ENCODE measurements around the gene ANKRD39. TPM values are rescaled to one million over a fixed set of nuclear protein-coding genes. Genes with fewer than 3 reads are reported as not detected.

Gene ANKRD39
- 28.5 TPM for polyA plus RNA-seq (2012; ENCODE audit: insufficient read depth, insufficient read length, low read depth)

GRCh38 chr2:96857667-96858372, at the start of gene ANKRD39:
ANKRD39 (minus strand) TSS chr2:96858016; CDS start chr2:96857987, 29 bp downstream.
- TF ChIP-seq CTCF (IDR thresholded peaks at IDR 0.05; ENCODE audit: low read depth, low read length) = peak; percentile 41
- Histone ChIP-seq H3K9me3 (no peaks in the 10 kb centered on the region), H3K4me1 (peaks cover 6% of the 10 kb centered on the region; the same call in 1 of the 2 replicates), H3K36me3 (no peaks in the 10 kb centered on the region), H3K27me3 (no peaks in the 10 kb centered on the region), H3K4me3 (ENCODE audit: low read depth, low read length) (peak within 1 kb of the TSS; percentile 72)
- peak; percentile 93 for DNase-seq

- no peaks in the 10 kb centered on the region for H3K36me3 ChIP-seq
- no peak for DNase-seq
- no peaks in the 10 kb centered on the region for H3K27me3 ChIP-seq
- TF ChIP-seq CTCF (IDR thresholded peaks at IDR 0.05; ENCODE audit: low read depth, low read length) = no peak
- no peaks in the 10 kb centered on the region for H3K4me1 ChIP-seq
- H3K9me3 ChIP-seq = no peaks in the 10 kb centered on the region
- H3K4me3 ChIP-seq (ENCODE audit: low read depth, low read length) = no peak overlapping the region
These were observed 48.9 kb upstream of the ANKRD39 start for GRCh38 chr2:96906729-96907114.

- no peak overlapping the region for H3K4me3 ChIP-seq (ENCODE audit: low read depth, low read length)
- H3K9me3 ChIP-seq = no peaks in the 10 kb centered on the region
- H3K36me3 ChIP-seq = no peaks in the 10 kb centered on the region
- TF ChIP-seq CTCF (IDR thresholded peaks at IDR 0.05; ENCODE audit: low read depth, low read length) = no peak
- H3K27me3 ChIP-seq = no peaks in the 10 kb centered on the region
- DNase-seq = no peak
- no peaks in the 10 kb centered on the region for H3K4me1 ChIP-seq
These were observed 46.0 kb upstream of the ANKRD39 start for GRCh38 chr2:96903815-96904214.

- no peaks in the 10 kb centered on the region for H3K36me3 ChIP-seq
- no peak overlapping the region for H3K4me3 ChIP-seq (ENCODE audit: low read depth, low read length)
- H3K9me3 ChIP-seq = no peaks in the 10 kb centered on the region
- no peaks in the 10 kb centered on the region for H3K4me1 ChIP-seq
- TF ChIP-seq CTCF (IDR thresholded peaks at IDR 0.05; ENCODE audit: low read depth, low read length) = no peak
- DNase-seq = no peak
- H3K27me3 ChIP-seq = no peaks in the 10 kb centered on the region
These were observed 45.5 kb upstream of the ANKRD39 start for GRCh38 chr2:96903318-96903717.

- no peak for TF ChIP-seq CTCF (IDR thresholded peaks at IDR 0.05; ENCODE audit: low read depth, low read length)
- no peak for DNase-seq
- Histone ChIP-seq H3K4me3 (ENCODE audit: low read depth, low read length) (no peak overlapping the region), H3K9me3 (no peaks in the 10 kb centered on the region), H3K4me1 (no peaks in the 10 kb centered on the region), H3K36me3 (no peaks in the 10 kb centered on the region), H3K27me3 (no peaks in the 10 kb centered on the region)
These were observed 42.4 kb upstream of the ANKRD39 start for GRCh38 chr2:96900237-96900636.

GRCh38 chr2:96899413-96899741, 41.6 kb upstream of the ANKRD39 start:
- H3K36me3 ChIP-seq = no peaks in the 10 kb centered on the region
- no peak for DNase-seq
- no peaks in the 10 kb centered on the region for H3K9me3 ChIP-seq
- TF ChIP-seq CTCF (IDR thresholded peaks at IDR 0.05; ENCODE audit: low read depth, low read length) = no peak
- H3K4me3 ChIP-seq (ENCODE audit: low read depth, low read length) = no peak overlapping the region
- no peaks in the 10 kb centered on the region for H3K27me3 ChIP-seq
- H3K4me1 ChIP-seq = no peaks in the 10 kb centered on the region
